H9 (cell line): ENCODE data around the gene TMEM132D. TPM values are rescaled to one million over a fixed set of nuclear protein-coding genes. Genes with fewer than 3 reads are reported as not detected.

ENCODE experiments used
- DNase-seq: peaks from one replicate; pipeline ENCODE4 v3.0.0-alpha.2; 2017
- H2AFZ ChIP-seq: one replicate; pipeline ENCODE4 v1.6.1; 2013; ENCODE audit warnings: mild to moderate bottlenecking, low read length, control low read depth, moderate library complexity
- H2AK5ac ChIP-seq: 2 replicates; pipeline ENCODE4 v1.6.1; 2013; ENCODE audit warnings: low read length, control low read depth, mixed read lengths; ENCODE audit not compliant: insufficient read length
- H2BK120ac ChIP-seq: one replicate; pipeline ENCODE4 v1.6.1; 2013; ENCODE audit warnings: low read depth, mild to moderate bottlenecking, low read length, control low read depth, inconsistent platforms; ENCODE audit not compliant: poor library complexity, severe bottlenecking
- H2BK12ac ChIP-seq: 2 replicates; pipeline ENCODE4 v1.6.1; 2013; ENCODE audit warnings: low read length, control low read depth, mixed read lengths, low read depth; ENCODE audit not compliant: insufficient read length
- H2BK15ac ChIP-seq: 2 replicates; pipeline ENCODE4 v1.6.1; 2013; ENCODE audit warnings: low read depth, low read length, control low read depth
- H2BK20ac ChIP-seq: one replicate; pipeline ENCODE4 v1.6.1; 2013; ENCODE audit warnings: low read depth, mild to moderate bottlenecking, low read length, control low read depth, inconsistent platforms; ENCODE audit not compliant: poor library complexity, severe bottlenecking
- H2BK5ac ChIP-seq: 2 replicates; pipeline ENCODE4 v1.6.1; 2013; ENCODE audit warnings: low read length, control low read depth, mixed read lengths; ENCODE audit not compliant: insufficient read length
- H3K14ac ChIP-seq: 2 replicates; pipeline ENCODE4 v1.6.1; 2013; ENCODE audit warnings: low read length, control low read depth; ENCODE audit not compliant: insufficient read depth
- H3K18ac ChIP-seq: 2 replicates; pipeline ENCODE4 v1.6.1; 2013; ENCODE audit warnings: low read depth, mild to moderate bottlenecking, mixed read lengths, low read length, control low read depth; ENCODE audit not compliant: insufficient read length
- H3K23ac ChIP-seq: 2 replicates; pipeline ENCODE4 v1.6.1; 2013; ENCODE audit warnings: low read length, control low read depth, mixed read lengths, low read depth; ENCODE audit not compliant: insufficient read length
- H3K23me2 ChIP-seq: 2 replicates; pipeline ENCODE4 v1.6.1; 2013; ENCODE audit warnings: low read depth, mild to moderate bottlenecking, mixed read lengths, low read length, control low read depth; ENCODE audit not compliant: insufficient read length, poor library complexity, severe bottlenecking
- H3K27ac ChIP-seq: 2 replicates; pipeline ENCODE4 v1.5.1; 2013; ENCODE audit warnings: low read length, control low read depth, mixed read lengths, low read depth; ENCODE audit not compliant: insufficient read length
- H3K27me3 ChIP-seq: 2 replicates; pipeline ENCODE4 v1.6.1; 2013; ENCODE audit warnings: low read length, control low read depth, inconsistent platforms; ENCODE audit not compliant: insufficient read depth
- H3K4ac ChIP-seq: 2 replicates; pipeline ENCODE4 v1.6.1; 2013; ENCODE audit warnings: low read depth, mild to moderate bottlenecking, control low read depth, inconsistent platforms, low read length, moderate library complexity
- H3K4me1 ChIP-seq: 2 replicates; pipeline ENCODE4 v1.6.1; 2013; ENCODE audit warnings: low read length, control low read depth, inconsistent platforms; ENCODE audit not compliant: insufficient read depth
- H3K4me2 ChIP-seq: 2 replicates; pipeline ENCODE4 v1.6.1; 2013; ENCODE audit warnings: low read length, control low read depth, mixed read lengths; ENCODE audit not compliant: insufficient read length, insufficient read depth
- H3K56ac ChIP-seq: 2 replicates; pipeline ENCODE4 v1.6.1; 2013; ENCODE audit warnings: low read depth, mild to moderate bottlenecking, mixed read lengths, low read length, control low read depth; ENCODE audit not compliant: insufficient read length
- H3K79me1 ChIP-seq: 2 replicates; pipeline ENCODE4 v1.6.1; 2013; ENCODE audit warnings: low read depth, mild to moderate bottlenecking, moderate library complexity, low read length, control low read depth, inconsistent platforms; ENCODE audit not compliant: insufficient read depth, poor library complexity, severe bottlenecking
- H3K79me2 ChIP-seq: 2 replicates; pipeline ENCODE4 v1.6.1; 2013; ENCODE audit warnings: low read length, control low read depth, inconsistent platforms; ENCODE audit not compliant: insufficient read depth
- H3K9ac ChIP-seq: 2 replicates; pipeline ENCODE4 v1.6.1; 2013; ENCODE audit warnings: low read length, control low read depth, mixed read lengths; ENCODE audit not compliant: insufficient read length; ENCODE audit errors: extremely low read depth
- H3K9me3 ChIP-seq: one replicate; pipeline ENCODE4 v1.6.1; 2013; ENCODE audit warnings: low read depth, low read length, inconsistent platforms; ENCODE audit not compliant: control insufficient read depth
- H3T11ph ChIP-seq: one replicate; pipeline ENCODE4 v1.6.1; 2013; ENCODE audit warnings: mild to moderate bottlenecking, low read length, control low read depth, inconsistent platforms
- H4K20me1 ChIP-seq: one replicate; pipeline ENCODE4 v1.6.1; 2013; ENCODE audit not compliant: control insufficient read depth, insufficient read length, insufficient read depth
- H4K5ac ChIP-seq: 2 replicates; pipeline ENCODE4 v1.6.1; 2013; ENCODE audit warnings: low read depth, mild to moderate bottlenecking, mixed read lengths, low read length, control low read depth; ENCODE audit not compliant: insufficient read length
- H4K8ac ChIP-seq: replicated peaks from 2 replicates; pipeline ENCODE4 v1.6.1; 2013; ENCODE audit warnings: low read length, control low read depth, mixed read lengths, low read depth; ENCODE audit not compliant: insufficient read length
- H4K91ac ChIP-seq: 2 replicates; pipeline ENCODE4 v1.6.1; 2013; ENCODE audit warnings: low read depth, mild to moderate bottlenecking, moderate library complexity, mixed read lengths, low read length, control low read depth; ENCODE audit not compliant: insufficient read length
- H3K27ac Mint-ChIP-seq, 3 experiments: 2 replicates in 2 of 3; 3 replicates in 1 of 3; pipeline ENCODE4 v1.8.0; 2020 to 2021; ENCODE audit warnings: mixed read lengths in 3 of 3, mild to moderate bottlenecking in 1 of 3, moderate library complexity in 1 of 3
- H3K27me3 Mint-ChIP-seq: 2 replicates; pipeline ENCODE4 v1.8.0; 2021; ENCODE audit warnings: low read depth, mild to moderate bottlenecking, moderate library complexity, mixed read lengths
- H3K36me3 Mint-ChIP-seq, 3 experiments: 2 replicates in 2 of 3; 3 replicates in 1 of 3; pipeline ENCODE4 v1.8.0; 2020 to 2021; ENCODE audit warnings: low read depth in 3 of 3, mixed read lengths in 3 of 3; ENCODE audit not compliant: insufficient read depth in 1 of 3
- H3K4me1 Mint-ChIP-seq, 2 experiments: 2 replicates each; pipeline ENCODE4 v1.8.0; 2020; ENCODE audit warnings: mixed read lengths in 2 of 2
- H3K4me3 Mint-ChIP-seq, 2 experiments: 2 replicates in 1 of 2; 3 replicates in 1 of 2; pipeline ENCODE4 v1.8.0; 2020 to 2021; ENCODE audit warnings: mild to moderate bottlenecking in 2 of 2, mixed read lengths in 2 of 2, moderate library complexity in 1 of 2
- H3K9me3 Mint-ChIP-seq, 2 experiments: 2 replicates in 1 of 2; 3 replicates in 1 of 2; pipeline ENCODE4 v1.8.0; 2020; ENCODE audit warnings: mild to moderate bottlenecking in 2 of 2, mixed read lengths in 2 of 2, moderate library complexity in 1 of 2
- CTCF ChIP-seq: fragments of 200-600 bp; sonication (generic); conservative IDR thresholded peaks from 3 replicates; pipeline ENCODE4 v1.8.0; 2021; ENCODE audit warnings: antibody characterized with exemption, mild to moderate bottlenecking
- WGBS: extraction: QIAGEN DNeasy Blood & Tissue Kit; methylation state at CpG from one replicate; pipeline ENCODE4 v1.1.7; 2013; ENCODE audit warnings: missing lambda C conversion rate, low lambda C conversion rate, mixed read lengths; ENCODE audit not compliant: insufficient read length; ENCODE audit errors: extremely low coverage; 5-methylcytosine and 5-hydroxymethylcytosine counted together
- total RNA-seq: library from RNA; stranded (reverse); gene quantifications from 2 replicates; pipeline ENCODE4 v1.2.1, GENCODE V29; 2021

The TMEM132D gene
- total RNA-seq, 1 experiment from 2014 or later = 6.1 TPM

- peaks cover 0 to under 1% of the 10 kb centered on the region in 2 experiments; a peak in 1 of 5 replicates for H3K9me3 Mint-ChIP-seq
These were observed 331.8 kb downstream of the TMEM132D start for GRCh38 chr12:129571901-129572494.

More at GRCh38 chr12:129571901-129572494, 331.8 kb downstream of the TMEM132D start:
- no peaks in the 10 kb centered on the region for H3K79me1 ChIP-seq
- no peak overlapping the region for H2BK5ac ChIP-seq
- no peaks in the 10 kb centered on the region for H4K20me1 ChIP-seq
- H3K18ac ChIP-seq = peak overlapping the region; percentile 0
- H3K79me2 ChIP-seq = 0 out of 2 replicates have a peak, but pooled peaks cover 1% of the 10 kb centered on the region
- no peak overlapping the region for H4K91ac ChIP-seq
- H3K14ac ChIP-seq = no peak overlapping the region
- H3K4ac ChIP-seq = no peak overlapping the region
- Mint-ChIP-seq H3K27me3 (no peaks in the 10 kb centered on the region), H3K4me1 (peaks cover 10 to 11% of the 10 kb centered on the region in 2 experiments; a peak in 3 of 4 replicates), H3K36me3 (peaks cover 0 to 5% (median 4%) of the 10 kb centered on the region in 3 experiments; a peak in 3 of 7 replicates), H3K27ac (peak overlapping the region in 1 of 3 experiments; percentile 92; a peak in 2 of 7 replicates), H3K4me3 (no peak overlapping the region)
- no peak overlapping the region for H2BK15ac ChIP-seq
- H3K4me1 ChIP-seq = no peaks in the 10 kb centered on the region; the same call in 1 of the 2 replicates
- H4K5ac ChIP-seq = no peak overlapping the region
- no peaks in the 10 kb centered on the region for H3K23me2 ChIP-seq
- no peak overlapping the region for H2BK12ac ChIP-seq
- no peak for TF ChIP-seq CTCF
- H3T11ph ChIP-seq = no peak overlapping the region
- H3K27ac ChIP-seq = no peak overlapping the region
- H3K4me2 ChIP-seq = no peak overlapping the region
- H4K8ac ChIP-seq = peak overlapping the region; percentile 21
- no peak for DNase-seq
- no peaks in the 10 kb centered on the region for H3K9me3 ChIP-seq
- H3K27me3 ChIP-seq = no peaks in the 10 kb centered on the region
- WGBS = no CpG with 5 or more reads among the region's 17 CpGs
- no peak overlapping the region for H3K23ac ChIP-seq
- no peak overlapping the region for H2AFZ ChIP-seq
- no peak overlapping the region for H3K9ac ChIP-seq
- no peak overlapping the region for H2BK20ac ChIP-seq
- no peak overlapping the region for H3K56ac ChIP-seq
- H2AK5ac ChIP-seq = no peak overlapping the region
- no peak overlapping the region for H2BK120ac ChIP-seq
